HUES6 (cell line): Measurements from ENCODE around the gene BMP8B.
"Not testable (repeated sequence)": the region's sequence is repeated elsewhere in the genome, so short reads cannot be mapped to it uniquely, and the experiment has no call there.

Experiments used
- H3K27ac ChIP-seq: 2 replicates; pipeline ENCODE4 v1.7.0; 2013; ENCODE audit warnings: low read depth, mild to moderate bottlenecking, low read length, inconsistent platforms
- H3K27me3 ChIP-seq: 2 replicates; pipeline ENCODE4 v1.6.1; 2013; ENCODE audit warnings: low read length; ENCODE audit not compliant: control insufficient read depth, insufficient read depth
- H3K36me3 ChIP-seq: 2 replicates; pipeline ENCODE4 v1.6.1; 2013; ENCODE audit warnings: low read length; ENCODE audit not compliant: control insufficient read depth, insufficient read depth
- H3K4me1 ChIP-seq: 2 replicates; pipeline ENCODE4 v1.6.1; 2013; ENCODE audit warnings: low read length; ENCODE audit not compliant: control insufficient read depth, insufficient read depth
- H3K4me3 ChIP-seq: 2 replicates; pipeline ENCODE4 v1.5.1; 2013; ENCODE audit warnings: low read depth, low read length
- H3K9ac ChIP-seq: one replicate; pipeline ENCODE4 v1.6.1; 2013; ENCODE audit warnings: mild to moderate bottlenecking, low read length
- H3K9me3 ChIP-seq: 2 replicates; pipeline ENCODE4 v1.6.1; 2013; ENCODE audit warnings: low read depth, low read length; ENCODE audit not compliant: control insufficient read depth, insufficient read depth

The BMP8B gene

DNA sequence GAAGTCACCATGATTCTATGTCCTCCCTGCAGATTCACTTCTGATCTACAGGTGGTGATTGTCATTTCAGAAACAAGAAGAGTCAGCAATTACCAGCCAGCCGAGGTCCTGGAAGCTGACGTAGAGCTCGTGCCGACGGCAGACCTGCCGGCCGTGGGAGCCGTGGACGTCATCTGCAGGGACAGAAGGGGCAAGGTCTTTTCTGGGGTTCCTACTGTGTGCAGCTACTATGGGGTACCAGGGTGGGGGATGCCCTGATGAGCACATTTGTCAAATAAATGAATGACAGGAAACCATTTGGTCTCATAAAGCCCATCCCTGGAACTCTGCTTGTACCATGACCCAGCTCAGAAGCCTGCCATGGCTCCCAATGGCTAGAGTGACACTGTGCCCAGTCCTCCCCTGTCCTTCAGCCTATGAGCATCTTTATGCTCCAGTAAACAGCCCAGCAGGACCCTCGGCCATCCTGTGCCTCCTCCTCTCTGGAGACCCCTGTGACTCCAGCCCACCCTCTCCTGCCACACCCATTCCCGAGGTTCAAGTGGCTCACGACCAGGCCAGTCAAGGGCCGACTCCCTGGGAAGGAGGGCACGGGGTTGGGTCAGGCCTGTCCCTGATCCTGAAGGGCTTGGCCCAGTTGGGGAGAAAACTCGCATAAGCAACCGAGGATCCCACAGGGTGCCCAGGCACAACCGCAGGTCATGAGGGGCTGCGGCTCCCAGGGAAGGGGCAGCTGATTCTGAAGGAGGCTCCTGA lies 24.9 kb downstream of the BMP8B start:
- H3K9ac ChIP-seq, H3K4me3 ChIP-seq, H3K36me3 ChIP-seq, H3K27ac ChIP-seq, H3K4me1 ChIP-seq, H3K27me3 ChIP-seq: not testable (repeated sequence)
- H3K9me3 ChIP-seq = peaks cover 17% of the 10 kb centered on the region; the same call in 1 of the 2 replicates

DNA sequence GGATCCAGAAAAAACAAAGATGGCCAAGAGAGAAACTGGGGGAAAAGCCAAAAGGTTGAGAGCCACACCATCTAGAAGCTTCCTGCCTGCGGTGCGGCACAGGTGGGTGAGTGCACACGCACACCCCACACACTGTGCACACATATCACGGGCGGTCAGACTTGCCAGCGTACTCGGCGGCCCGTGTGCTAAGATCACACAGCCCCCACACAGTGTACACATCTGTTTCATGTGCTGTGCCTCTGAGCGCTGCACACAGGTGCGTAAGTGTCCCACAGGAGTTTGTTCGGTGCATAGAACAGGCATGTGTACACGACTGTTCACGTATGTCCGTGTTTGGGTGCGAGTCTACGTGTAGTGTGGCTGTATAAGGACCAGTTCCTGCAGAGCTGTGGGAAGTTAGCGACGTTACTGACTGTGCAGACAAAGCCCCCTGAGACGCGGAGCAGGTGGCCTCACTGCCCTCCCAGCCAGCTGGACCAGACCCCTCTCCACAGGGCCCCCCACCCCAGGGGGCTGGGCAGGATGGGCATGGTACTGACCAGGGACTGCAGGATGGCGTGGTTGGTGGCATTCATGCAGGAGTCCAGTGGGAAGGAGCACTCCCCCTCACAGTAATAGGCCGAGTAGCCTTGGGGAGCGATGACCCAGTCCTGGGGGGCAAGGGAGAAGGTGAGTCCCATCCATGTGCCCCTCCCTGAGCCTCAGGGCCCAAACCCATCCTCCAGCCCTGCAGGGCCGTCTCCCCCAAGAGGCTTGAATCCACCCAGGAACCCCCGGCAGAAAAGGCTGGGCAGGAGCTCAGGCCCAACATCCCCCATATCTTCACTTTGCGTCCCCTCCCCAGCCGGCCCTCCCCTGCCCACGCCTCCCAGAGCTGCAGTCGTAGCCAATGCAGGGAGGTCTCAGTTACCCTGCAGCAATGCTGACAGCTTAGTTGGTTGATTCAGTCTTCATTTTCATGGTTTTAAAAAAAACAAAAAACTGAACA lies 25.8 kb downstream of the BMP8B start:
- H3K9ac ChIP-seq = no peak overlapping the region
- H3K4me1 ChIP-seq = no peaks in the 10 kb centered on the region
- H3K27ac ChIP-seq = no peak overlapping the region
- peaks cover 17% of the 10 kb centered on the region; the same call in 1 of the 2 replicates for H3K9me3 ChIP-seq
- H3K27me3 ChIP-seq = no peaks in the 10 kb centered on the region; the same call in 1 of the 2 replicates
- peaks cover 3% of the 10 kb centered on the region for H3K36me3 ChIP-seq
- H3K4me3 ChIP-seq = no peak overlapping the region

DNA sequence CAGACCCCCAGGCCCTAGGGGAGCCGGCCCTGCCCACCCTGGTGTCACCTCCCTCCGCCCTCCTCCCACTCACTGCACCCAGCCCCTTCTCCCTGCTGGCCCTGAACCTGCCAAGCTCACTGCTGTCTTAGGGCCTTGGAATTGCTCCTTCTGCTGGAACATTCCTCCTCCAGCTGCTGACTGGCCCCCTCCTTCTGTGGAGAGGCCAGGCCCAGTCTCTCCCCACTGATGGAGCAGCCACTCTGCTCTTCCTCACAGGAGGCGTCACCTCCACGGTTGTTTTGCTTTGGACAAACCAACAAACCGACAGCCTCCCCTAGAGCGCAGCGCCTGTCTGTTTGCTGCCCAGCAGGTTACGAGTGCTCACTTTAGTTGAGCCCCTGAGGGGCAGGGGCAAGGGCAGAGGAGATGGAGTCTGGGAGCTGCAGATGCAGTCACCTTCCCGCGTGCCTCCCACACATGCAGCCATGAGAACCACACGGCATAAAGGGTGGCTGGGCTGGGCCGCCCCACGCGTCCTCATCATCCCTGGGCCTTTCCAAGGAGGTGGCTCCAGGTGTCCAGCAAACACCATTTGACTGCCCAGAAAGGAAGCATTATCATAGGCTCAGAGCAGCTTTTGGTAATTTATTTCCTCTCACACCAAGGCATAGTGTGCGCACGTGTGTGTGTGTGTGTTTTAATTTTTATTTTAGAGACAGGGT lies 27.0 kb downstream of the BMP8B start:
- Histone ChIP-seq H3K9me3 (peaks cover 17% of the 10 kb centered on the region; the same call in 1 of the 2 replicates), H3K9ac (no peak overlapping the region), H3K36me3 (peaks cover 13% of the 10 kb centered on the region), H3K27me3 (no peaks in the 10 kb centered on the region), H3K4me3 (no peak overlapping the region), H3K4me1 (no peaks in the 10 kb centered on the region), H3K27ac (no peak overlapping the region)

DNA sequence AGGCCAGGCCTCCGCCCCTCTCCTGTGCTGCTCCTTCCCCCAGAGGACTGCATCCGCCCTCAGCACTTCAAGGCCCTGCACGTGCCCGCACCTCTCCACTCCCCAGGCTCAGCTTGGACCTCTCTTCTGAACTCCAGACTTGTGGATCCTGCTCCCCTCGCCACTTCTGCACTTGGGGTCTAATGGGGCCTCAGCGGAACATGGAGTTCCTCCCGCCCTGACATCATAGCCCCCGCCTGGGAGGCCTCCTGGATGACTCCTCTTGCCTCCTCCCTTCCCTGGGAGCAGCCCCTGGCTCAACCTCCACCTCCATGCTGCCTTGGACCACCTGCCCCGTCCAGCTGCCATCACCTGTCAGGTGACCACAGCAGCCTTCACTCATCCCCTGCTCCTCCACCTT lies 27.6 kb downstream of the BMP8B start:
- H3K9me3 ChIP-seq = peaks cover 17% of the 10 kb centered on the region; the same call in 1 of the 2 replicates
- peaks cover 15% of the 10 kb centered on the region for H3K36me3 ChIP-seq
- H3K27me3 ChIP-seq = no peaks in the 10 kb centered on the region
- H3K4me3 ChIP-seq = no peak overlapping the region
- H3K9ac ChIP-seq = no peak overlapping the region
- no peaks in the 10 kb centered on the region for H3K4me1 ChIP-seq
- H3K27ac ChIP-seq = no peak overlapping the region

DNA sequence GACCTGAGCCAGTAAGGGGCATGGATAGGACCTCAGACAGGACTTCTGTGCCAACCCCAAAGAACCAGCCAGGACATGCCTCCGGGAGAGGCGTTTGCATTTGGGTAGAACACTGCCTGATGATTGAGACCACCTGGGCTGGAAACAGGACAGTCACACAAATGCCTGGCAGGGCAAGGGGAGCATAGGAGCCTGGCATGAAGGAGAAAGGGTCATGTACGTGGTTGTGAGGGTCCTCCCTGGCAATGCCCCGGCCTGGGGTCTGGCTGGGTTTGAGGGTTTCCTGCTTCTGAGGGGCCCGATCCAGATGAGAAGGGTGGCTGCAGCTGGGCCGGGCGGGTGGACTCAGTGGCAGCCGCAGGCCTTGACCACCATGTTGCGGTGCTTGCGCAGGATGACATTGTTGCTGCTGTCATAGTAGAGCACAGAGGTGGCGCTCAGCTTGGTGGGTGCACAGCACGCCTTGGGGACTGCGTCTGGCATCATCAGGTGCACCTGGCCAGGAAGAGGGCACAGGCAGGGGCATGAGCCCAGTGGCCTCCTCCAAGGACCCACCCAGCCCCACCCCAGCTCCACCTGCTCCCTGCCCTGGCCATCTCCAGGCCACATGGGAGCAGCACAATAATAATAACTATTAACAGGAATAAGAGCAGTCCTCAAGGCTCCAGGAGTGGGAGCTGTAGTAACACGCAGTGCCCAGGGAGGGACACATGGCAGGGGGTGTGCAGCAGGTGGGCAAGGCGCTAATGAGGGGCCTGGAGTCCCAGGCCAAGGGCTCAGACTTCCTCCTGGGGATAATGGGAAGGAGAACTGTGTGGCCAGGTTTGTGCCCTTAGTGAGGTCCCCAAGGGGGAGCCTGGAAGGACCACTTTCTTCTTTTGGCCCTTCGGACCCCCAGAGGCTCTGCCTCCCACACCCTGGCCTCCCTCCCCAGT lies 28.3 kb downstream of the BMP8B start:
- Histone ChIP-seq H3K9ac (no peak overlapping the region), H3K27me3 (no peaks in the 10 kb centered on the region), H3K9me3 (peaks cover 17% of the 10 kb centered on the region; the same call in 1 of the 2 replicates), H3K4me1 (no peaks in the 10 kb centered on the region), H3K36me3 (peaks cover 21% of the 10 kb centered on the region), H3K27ac (no peak overlapping the region), H3K4me3 (no peak overlapping the region)

DNA sequence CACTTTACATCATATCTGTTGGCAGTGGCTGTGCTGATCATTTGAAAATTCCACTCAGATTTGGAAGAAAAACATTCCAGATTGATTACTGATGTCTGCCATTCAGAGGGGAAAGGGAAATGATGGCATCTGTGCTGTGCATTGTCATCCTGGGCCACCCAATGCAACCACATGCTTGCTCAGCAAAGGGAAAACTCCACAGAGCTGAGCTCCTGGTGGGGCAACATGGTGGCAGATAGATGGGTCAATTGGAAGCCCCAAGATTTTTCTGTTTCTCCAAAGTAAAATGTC lies 29.3 kb downstream of the BMP8B start:
- Histone ChIP-seq H3K9ac (no peak overlapping the region), H3K4me3 (no peak overlapping the region), H3K4me1 (no peaks in the 10 kb centered on the region), H3K9me3 (peaks cover 17% of the 10 kb centered on the region; the same call in 1 of the 2 replicates), H3K27me3 (no peaks in the 10 kb centered on the region), H3K36me3 (peaks cover 31% of the 10 kb centered on the region), H3K27ac (no peak overlapping the region)

DNA sequence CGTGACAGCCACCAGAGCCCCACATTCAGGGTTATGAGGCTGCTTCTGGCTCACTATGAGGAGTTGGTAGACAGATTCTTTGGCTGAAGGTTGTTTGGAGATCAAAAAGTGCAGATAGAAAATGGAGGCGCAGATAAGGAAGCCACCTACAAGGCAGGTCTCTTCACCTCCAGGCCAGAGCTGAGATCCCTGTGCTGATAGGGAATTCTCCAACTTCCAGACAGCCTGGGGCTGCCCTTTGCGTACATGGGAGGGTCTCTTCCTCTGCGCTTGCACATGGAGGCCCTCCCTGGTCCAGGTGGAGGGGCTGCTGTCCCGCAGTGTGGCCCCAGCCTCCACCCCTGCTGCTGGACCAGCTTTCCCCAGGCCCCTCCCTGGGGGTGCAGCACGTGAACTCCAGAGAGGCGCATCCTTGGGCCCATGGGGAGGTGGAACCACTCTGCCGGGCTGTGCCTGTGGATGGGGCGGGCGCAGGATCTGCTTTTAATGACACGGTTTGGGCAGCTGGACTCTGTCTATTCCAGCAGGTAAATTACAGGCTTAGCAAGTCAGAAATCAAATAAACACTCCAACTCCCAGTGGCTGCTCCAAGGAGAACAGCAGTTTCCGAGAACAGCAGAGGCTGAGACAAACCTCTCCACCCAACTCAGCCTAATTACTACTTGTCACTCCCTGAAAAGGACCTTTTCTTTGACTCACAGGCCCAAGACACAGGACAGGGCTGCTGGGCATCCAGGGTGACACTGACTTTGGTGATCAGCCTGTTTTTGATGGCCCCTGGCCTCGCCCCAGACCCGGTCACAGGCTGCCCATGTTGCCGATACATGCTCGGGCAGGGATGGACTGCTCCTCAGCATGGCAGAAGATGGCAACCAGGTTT lies 29.9 kb downstream of the BMP8B start:
- no peaks in the 10 kb centered on the region for H3K27me3 ChIP-seq

DNA sequence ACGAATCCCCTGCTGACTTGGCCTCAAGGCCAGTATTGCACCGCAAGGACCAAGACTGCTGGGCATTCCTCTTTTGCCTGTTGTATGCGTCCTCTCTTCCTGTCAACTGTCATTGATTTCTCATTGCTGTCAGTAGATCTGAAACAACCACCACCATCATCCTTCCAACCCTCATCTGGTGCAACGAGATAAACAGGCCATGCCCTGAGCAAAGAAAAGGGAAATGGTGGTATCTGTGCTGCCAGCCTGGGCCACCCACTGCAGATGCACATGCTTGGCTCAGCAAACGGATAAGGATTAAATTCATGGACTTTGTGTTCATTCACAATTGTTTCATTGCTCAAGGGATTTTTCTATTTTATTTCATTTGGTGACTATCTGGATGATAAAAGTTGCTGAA lies 31.2 kb downstream of the BMP8B start:
- no peak overlapping the region for H3K4me3 ChIP-seq
- H3K27ac ChIP-seq = no peak overlapping the region
- H3K9me3 ChIP-seq = peaks cover 17% of the 10 kb centered on the region; the same call in 1 of the 2 replicates
- no peak overlapping the region for H3K9ac ChIP-seq
- H3K36me3 ChIP-seq = peaks cover 49% of the 10 kb centered on the region
- no peaks in the 10 kb centered on the region for H3K4me1 ChIP-seq
- H3K27me3 ChIP-seq = no peaks in the 10 kb centered on the region

More for the DNA sequence above, 29.9 kb downstream of the BMP8B start:
- peaks cover 17% of the 10 kb centered on the region; the same call in 1 of the 2 replicates for H3K9me3 ChIP-seq
- no peaks in the 10 kb centered on the region for H3K4me1 ChIP-seq
- no peak overlapping the region for H3K27ac ChIP-seq
- peaks cover 36% of the 10 kb centered on the region for H3K36me3 ChIP-seq
- H3K9ac ChIP-seq = no peak overlapping the region
- no peak overlapping the region for H3K4me3 ChIP-seq

DNA sequence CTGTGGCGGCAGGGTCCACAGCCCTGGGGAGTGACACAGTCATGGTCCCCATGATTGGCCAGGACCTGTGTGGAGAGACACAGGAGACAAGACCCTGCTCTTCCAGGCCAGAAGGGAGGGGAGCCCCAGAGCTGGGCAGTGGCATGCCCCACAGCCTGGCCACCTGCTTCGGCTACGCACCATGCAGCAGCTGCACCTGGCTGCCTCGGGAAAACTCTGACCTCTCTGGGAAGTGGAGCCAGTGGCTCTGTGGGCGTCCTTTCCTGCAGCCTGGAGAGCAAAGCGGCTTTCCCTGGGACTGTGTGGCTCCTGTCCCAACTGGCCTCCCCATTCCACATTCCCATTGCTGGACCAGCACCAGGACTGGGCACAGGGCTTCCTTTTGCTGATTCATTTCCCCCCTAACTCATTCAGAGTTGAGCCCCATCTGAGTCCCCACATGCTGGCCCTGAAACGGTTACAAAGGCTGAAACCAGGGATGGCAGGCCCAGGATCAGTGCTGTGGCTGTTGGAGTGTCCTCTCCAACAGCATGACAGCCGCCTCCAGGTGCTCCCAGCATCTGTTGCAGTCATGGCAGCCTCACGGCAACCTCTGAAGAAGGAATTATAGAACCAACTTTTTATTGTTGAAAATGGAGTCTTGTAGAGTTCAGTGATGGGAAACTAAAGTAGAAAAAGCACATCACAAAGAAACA lies 32.6 kb downstream of the BMP8B start:
- no peaks in the 10 kb centered on the region for H3K4me1 ChIP-seq
- H3K27ac ChIP-seq = no peak overlapping the region
- H3K27me3 ChIP-seq = no peaks in the 10 kb centered on the region
- no peak overlapping the region for H3K9ac ChIP-seq
- peaks cover 63% of the 10 kb centered on the region for H3K36me3 ChIP-seq
- no peak overlapping the region for H3K4me3 ChIP-seq
- H3K9me3 ChIP-seq = peaks cover 13% of the 10 kb centered on the region; the same call in 1 of the 2 replicates
